ENCODE results near the gene GOLGA6L26. TPM values are rescaled to one million over a fixed set of nuclear protein-coding genes. Genes with fewer than 3 reads are reported as not detected.
"Not testable (repeated sequence)": the region's sequence is repeated elsewhere in the genome, so short reads cannot be mapped to it uniquely, and the experiment has no call there.

Gene GOLGA6L26
- polyA plus RNA-seq (2012; ENCODE audit: missing spikeins), result not detected

- FAIRE-seq; DNase-seq (ENCODE audit: insufficient read length): not testable (repeated sequence)
Measured at GRCh38 chr15:23334096-23334495, at the start of gene GOLGA6L26. TSS of gene GOLGA6L26 (minus strand) at chr15:23334196. CDS start at chr15:23334135, 61 bp downstream.

DNA sequence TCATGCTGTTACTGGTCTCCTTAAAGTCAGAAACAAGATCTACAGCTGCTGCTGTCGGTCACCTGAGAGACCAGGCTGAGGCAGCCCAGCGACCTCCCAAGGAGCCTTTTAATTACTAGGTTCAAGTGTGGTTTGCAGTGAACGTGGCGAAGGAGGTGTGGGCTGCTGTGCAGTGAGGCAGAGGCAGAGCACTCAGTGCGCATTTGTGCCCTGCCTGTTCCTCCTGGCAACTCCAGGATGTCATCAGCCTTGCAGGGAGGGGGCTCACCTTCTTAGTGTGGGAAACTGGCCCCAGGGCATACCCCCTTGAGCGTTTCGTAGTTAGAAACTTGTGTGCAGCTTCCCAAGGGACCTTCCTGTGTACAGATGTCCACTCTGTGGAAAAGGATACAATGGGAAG lies 47.2 kb upstream of the GOLGA6L26 start:
- DNase-seq (ENCODE audit: insufficient read length); FAIRE-seq: not testable (repeated sequence)

- FAIRE-seq; DNase-seq (ENCODE audit: insufficient read length): not testable (repeated sequence)
Measured at GRCh38 chr15:23380700-23381099, 46.7 kb upstream of the GOLGA6L26 start.

GRCh38 chr15:23378946-23379345 lies 45.0 kb upstream of the GOLGA6L26 start:
- not testable (repeated sequence) for DNase-seq (ENCODE audit: insufficient read length); FAIRE-seq

GRCh38 chr15:23374226-23374625 lies 40.2 kb upstream of the GOLGA6L26 start:
- FAIRE-seq; DNase-seq (ENCODE audit: insufficient read length): not testable (repeated sequence)

DNA sequence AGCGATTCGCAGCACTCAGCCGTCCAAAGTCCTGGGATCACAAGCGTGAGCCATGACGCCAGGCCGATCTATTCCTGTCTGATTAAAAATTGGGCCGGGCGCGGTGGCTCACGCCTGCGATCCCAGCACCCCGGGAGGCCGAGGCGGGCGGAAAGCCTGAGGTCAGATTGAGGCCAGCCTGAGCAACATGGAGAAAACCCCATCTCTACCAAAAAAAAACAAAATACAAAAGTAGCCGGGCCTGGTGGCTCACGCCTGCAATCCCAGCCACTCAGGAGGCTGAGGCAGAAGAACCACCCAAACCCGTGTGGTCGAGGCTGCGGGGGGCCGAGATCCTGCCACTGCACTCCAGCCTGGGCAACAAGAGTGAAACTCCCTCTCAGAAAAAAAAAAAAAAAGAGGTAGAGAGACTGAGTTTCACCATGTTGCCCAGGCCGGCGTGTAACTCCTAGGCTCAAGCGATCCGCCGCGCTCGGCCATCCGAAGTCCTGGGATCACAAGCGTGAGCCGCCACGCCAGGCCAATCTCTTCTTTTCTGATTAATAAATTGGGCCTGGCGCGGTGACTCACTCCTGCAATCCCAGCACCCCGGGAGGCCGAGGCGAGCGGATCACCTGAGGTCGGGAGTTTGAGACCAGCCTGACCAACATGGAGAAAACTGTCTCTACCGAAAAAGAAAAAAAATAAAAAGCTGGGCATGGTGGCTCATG lies 39.0 kb upstream of the GOLGA6L26 start:
- FAIRE-seq, result not testable (repeated sequence)

GRCh38 chr15:23372284-23372683 lies 38.3 kb upstream of the GOLGA6L26 start:
- DNase-seq (ENCODE audit: insufficient read length) (no peak), FAIRE-seq (no peak)
- no peak for TF ChIP-seq TAF1 (IDR thresholded peaks at IDR 0.05; ENCODE audit: borderline replicate concordance, low read depth, low read length)
- no peak for TF ChIP-seq POLR2A (IDR thresholded peaks at IDR 0.05; ENCODE audit: low read depth, low read length)
- no peak for TF ChIP-seq POLR2AphosphoS5 (IDR thresholded peaks at IDR 0.05; ENCODE audit: low read depth, low read length)

More for the DNA sequence above, 39.0 kb upstream of the GOLGA6L26 start:
- DNase-seq (ENCODE audit: insufficient read length), result not testable (repeated sequence)

DNA sequence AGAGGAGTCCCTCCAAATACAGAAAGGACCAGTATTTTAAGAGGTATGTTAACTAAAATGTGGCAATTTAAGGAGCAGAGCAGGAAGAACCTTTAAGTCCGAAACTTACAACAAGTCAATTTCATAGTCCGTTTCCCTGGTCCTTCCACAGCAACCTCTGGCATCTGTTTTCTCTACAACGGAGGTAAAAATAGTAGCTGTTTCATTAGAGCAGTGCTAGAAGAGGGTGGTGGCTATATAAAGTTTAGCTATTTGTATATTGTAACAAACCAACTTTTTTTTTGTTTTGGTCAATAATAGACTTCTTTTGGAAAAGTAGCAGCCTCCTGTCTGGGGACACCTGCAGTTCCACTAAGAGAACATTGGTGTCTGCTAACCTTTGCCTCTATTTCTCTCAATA lies 37.9 kb upstream of the GOLGA6L26 start:
- not testable (repeated sequence) for FAIRE-seq; DNase-seq (ENCODE audit: insufficient read length)

- not testable (repeated sequence) for DNase-seq (ENCODE audit: insufficient read length); FAIRE-seq
Measured at GRCh38 chr15:23371134-23371533, 37.1 kb upstream of the GOLGA6L26 start.

DNA sequence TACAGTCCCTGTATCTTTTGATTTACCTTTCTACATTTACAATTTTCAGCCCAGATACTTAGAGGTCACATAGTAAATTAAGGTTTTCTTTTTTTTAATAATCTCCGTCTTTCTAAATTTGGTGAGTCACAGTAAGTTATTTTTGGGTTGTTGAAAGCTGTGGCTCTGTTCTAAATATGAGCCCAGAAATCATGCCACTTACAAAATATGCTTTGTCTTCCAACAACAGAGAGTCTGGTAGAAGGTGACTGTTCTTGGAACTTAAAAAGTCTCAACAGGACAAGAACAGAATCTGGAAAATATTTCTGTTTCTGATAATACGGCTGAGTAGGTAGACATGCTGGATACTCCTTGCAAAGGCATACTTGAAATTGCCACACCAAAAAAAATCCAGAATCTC lies 36.6 kb upstream of the GOLGA6L26 start:
- no peak for TF ChIP-seq POLR2AphosphoS5 (IDR thresholded peaks at IDR 0.05; ENCODE audit: low read depth, low read length)
- TF ChIP-seq POLR2A (IDR thresholded peaks at IDR 0.05; ENCODE audit: low read depth, low read length), result no peak
- no peak for TF ChIP-seq TAF1 (IDR thresholded peaks at IDR 0.05; ENCODE audit: borderline replicate concordance, low read depth, low read length)
- FAIRE-seq, result no peak
- no peak for DNase-seq (ENCODE audit: insufficient read length)

- not testable (repeated sequence) for DNase-seq (ENCODE audit: insufficient read length); FAIRE-seq
Measured at GRCh38 chr15:23364261-23364660, 30.3 kb upstream of the GOLGA6L26 start.

DNA sequence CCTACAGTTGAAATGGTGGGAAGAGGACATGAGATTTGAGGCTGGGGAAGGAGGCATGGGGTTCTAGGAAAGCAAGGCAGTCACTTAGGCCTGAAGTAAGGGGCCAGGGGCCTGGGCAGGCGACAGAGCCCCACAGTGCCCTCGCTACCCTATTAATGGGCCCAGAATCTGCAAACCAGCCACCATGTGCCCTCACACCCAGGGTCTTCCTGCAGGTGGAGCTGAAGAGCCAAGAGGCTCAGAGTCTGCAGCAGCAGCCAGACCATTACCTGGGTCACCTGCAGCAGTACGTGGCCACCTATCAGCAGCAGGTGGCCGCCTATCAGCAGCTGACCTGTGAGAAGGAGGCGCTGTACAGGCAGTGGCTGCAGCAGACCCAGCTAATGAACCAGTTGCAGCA lies 28.6 kb upstream of the GOLGA6L26 start:
- FAIRE-seq; DNase-seq (ENCODE audit: insufficient read length): not testable (repeated sequence)

GRCh38 chr15:23354448-23354847 lies 20.5 kb upstream of the GOLGA6L26 start, which contains the start of gene GOLGA8S:
TSS of gene GOLGA8S (plus strand) at chr15:23354748. CDS start at chr15:23354810, 62 bp downstream.
- not testable (repeated sequence) for DNase-seq (ENCODE audit: insufficient read length); FAIRE-seq

- not testable (repeated sequence) for DNase-seq (ENCODE audit: insufficient read length); FAIRE-seq
Measured at GRCh38 chr15:23311233-23311632, 22.8 kb downstream of the GOLGA6L26 start.

GRCh38 chr15:23305921-23306320 lies 28.1 kb downstream of the GOLGA6L26 start:
- FAIRE-seq; DNase-seq (ENCODE audit: insufficient read length): not testable (repeated sequence)

DNA sequence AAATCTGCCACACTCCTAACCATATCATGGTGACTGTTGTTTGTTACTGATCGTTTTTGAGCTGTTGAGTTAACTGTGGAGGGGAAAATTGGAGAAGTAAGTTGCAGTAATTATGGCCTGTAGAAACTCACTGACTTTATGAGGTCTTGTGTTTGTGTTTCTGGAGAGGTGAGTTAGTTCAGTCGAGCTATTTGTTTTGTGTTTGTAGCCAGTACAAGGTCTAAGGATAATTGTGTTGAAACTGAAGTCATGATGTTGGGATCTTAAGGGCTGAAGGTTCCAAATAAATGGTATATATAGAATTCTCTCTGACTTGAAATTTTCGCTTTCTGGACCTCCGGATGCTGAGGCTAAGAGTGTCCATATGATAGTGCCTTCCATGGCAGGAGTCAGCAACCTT lies 29.2 kb downstream of the GOLGA6L26 start:
- not testable (repeated sequence) for FAIRE-seq; DNase-seq (ENCODE audit: insufficient read length)

DNA sequence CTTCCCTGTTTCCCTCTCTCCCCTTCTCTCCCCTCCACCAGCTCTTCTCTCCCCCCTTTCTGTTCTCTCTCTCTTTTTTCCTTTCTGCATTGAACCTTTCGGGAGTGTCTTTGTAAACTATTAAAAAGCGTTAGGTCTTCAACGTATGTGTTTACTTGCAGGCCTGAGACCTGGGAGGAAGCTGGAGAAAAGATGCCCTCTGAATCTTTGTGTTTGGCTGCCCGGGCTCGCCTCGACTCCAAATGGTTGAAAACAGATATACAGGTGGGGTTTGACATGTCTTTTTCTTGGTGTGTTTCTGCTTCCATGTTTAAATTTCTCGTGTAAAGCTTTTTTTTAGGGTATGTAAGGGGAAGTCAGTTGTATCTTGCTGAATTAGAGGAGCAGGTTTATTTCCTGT lies 29.7 kb downstream of the GOLGA6L26 start:
- not testable (repeated sequence) for DNase-seq (ENCODE audit: insufficient read length); FAIRE-seq

DNA sequence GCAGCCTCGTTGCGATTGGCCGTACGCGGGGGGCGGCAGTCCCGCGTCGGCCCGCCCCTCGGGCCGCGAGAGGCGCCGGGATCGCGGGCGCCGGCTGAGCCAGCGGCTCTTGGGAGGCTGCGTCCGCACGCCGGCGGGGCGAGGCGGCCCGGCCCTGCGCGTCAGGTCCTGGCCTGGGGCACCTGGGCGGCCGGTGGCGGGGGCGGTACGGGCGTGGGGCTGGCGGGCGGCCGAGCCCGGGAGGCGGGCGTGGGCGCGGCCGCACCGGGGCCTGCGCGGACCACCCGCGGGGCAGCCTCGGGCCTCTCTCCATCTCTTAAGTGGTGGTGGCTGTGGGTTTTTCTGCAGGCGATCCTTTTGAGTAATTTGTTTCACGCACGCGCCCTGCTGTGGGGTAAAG lies 30.3 kb downstream of the GOLGA6L26 start:
- not testable (repeated sequence) for FAIRE-seq
- DNase-seq (ENCODE audit: insufficient read length), result peak; percentile 28

DNA sequence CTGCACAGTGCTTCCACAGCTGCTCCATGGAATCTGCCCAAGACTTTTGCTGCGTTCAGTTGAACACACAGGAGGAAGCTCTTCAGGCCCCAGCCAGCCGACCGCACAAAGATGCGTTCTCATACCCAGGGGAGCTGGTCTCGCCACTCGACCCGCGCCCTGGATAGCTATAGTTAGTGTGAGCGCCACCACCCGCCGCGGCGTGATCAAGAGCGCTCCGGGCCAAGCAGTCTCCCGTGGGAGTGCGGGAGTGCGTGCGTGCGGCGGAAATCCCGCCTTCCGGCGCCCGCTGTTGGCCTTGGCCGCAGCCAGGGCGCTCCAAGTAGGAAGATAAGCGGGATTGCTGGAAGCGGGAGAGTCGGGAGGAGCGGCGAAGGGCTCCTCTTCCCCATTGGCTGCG lies 30.8 kb downstream of the GOLGA6L26 start:
- not testable (repeated sequence) for FAIRE-seq; DNase-seq (ENCODE audit: insufficient read length)

All from GM12892 (cell line).